PC-3 (cell line): ENCODE results near the gene CCDC158. TPM values are rescaled to one million over a fixed set of nuclear protein-coding genes. Genes with fewer than 3 reads are reported as not detected.

Experiments
- ATAC-seq: fragments of 200-7000 bp; cut with Tn5 transposase; 2 replicates; pipeline ENCODE4 v1.9.1; 2020; ENCODE audit warnings: mild to moderate bottlenecking, moderate library complexity
- BruUV-seq: library from RNA; stranded (reverse); fragments of 400-500 nt; replicated peaks from 2 replicates; lab custom pipeline; 2021; lab: Mats Ljungman, UMichigan
- CTCF ChIA-PET: fragments of 300-600 bp; sonication (Branson Sonifier 250); formaldehyde crosslinking; loops from one replicate; lab custom pipeline; 2022; ENCODE audit warnings: antibody characterized with exemption; lab: Charles Lee
- POLR2A ChIA-PET: fragments of 300-600 bp; sonication (Branson Sonifier 250); formaldehyde crosslinking; loops from one replicate; lab custom pipeline; 2022; ENCODE audit warnings: antibody characterized with exemption; ENCODE audit not compliant: unreplicated experiment; lab: Charles Lee
- DNase-seq: peaks from one replicate; pipeline ENCODE4 v3.0.0-alpha.2; 2015
- H2AFZ ChIP-seq: fragments of 300-600 bp; sonication (generic); 2 replicates; pipeline ENCODE4 v1.6.0; 2016; ENCODE audit warnings: antibody characterized with exemption, low read length
- H3F3A ChIP-seq: fragments of 300-600 bp; sonication (generic); one replicate; pipeline ENCODE4 v1.6.0; 2017; ENCODE audit warnings: antibody characterized with exemption, low read length, control low read depth, mild to moderate bottlenecking; ENCODE audit not compliant: unreplicated experiment
- H3K27ac ChIP-seq: fragments of 300-600 bp; sonication (generic); 2 replicates; pipeline ENCODE4 v1.5.1; 2016; ENCODE audit warnings: mild to moderate bottlenecking, low read length
- H3K27me3 ChIP-seq: fragments of 300-600 bp; sonication (generic); 2 replicates; pipeline ENCODE4 v1.6.1; 2016; ENCODE audit warnings: low read length, mixed read lengths
- H3K36me3 ChIP-seq: fragments of 300-600 bp; sonication (generic); 2 replicates; pipeline ENCODE4 v1.6.1; 2016; ENCODE audit warnings: low read depth, mixed run types, low read length, mixed read lengths
- H3K4me1 ChIP-seq: fragments of 300-600 bp; sonication (generic); 2 replicates; pipeline ENCODE4 v1.5.1; 2016; ENCODE audit warnings: low read length; ENCODE audit not compliant: insufficient read depth
- H3K4me2 ChIP-seq: fragments of 300-600 bp; sonication (generic); 2 replicates; pipeline ENCODE4 v1.6.0; 2016; ENCODE audit warnings: low read length
- H3K4me3 ChIP-seq: fragments of 300-600 bp; sonication (generic); 2 replicates; pipeline ENCODE4 v1.5.1; 2016; ENCODE audit warnings: mild to moderate bottlenecking, low read length, mixed read lengths
- H3K79me2 ChIP-seq: fragments of 300-600 bp; sonication (generic); 2 replicates; pipeline ENCODE4 v1.6.1; 2017; ENCODE audit warnings: low read length, mixed read lengths
- H3K9ac ChIP-seq: fragments of 300-600 bp; sonication (generic); 2 replicates; pipeline ENCODE4 v1.6.0; 2016; ENCODE audit warnings: mild to moderate bottlenecking, low read length
- H3K9me2 ChIP-seq: fragments of 300-600 bp; sonication (generic); replicated peaks from 2 replicates; pipeline ENCODE4 v1.6.1; 2016; ENCODE audit warnings: mixed run types, low read length, mixed read lengths
- H3K9me3 ChIP-seq: fragments of 300-600 bp; sonication (generic); 2 replicates; pipeline ENCODE4 v1.6.1; 2016; ENCODE audit warnings: low read length, mixed read lengths
- H4K20me1 ChIP-seq: fragments of 300-600 bp; sonication (generic); 2 replicates; pipeline ENCODE4 v1.6.1; 2016; ENCODE audit warnings: low read length, mixed read lengths
- CTCF ChIP-seq: fragments of 300-600 bp; sonication (generic); conservative IDR thresholded peaks from 2 replicates; pipeline ENCODE4 v1.5.1; 2017; ENCODE audit warnings: antibody characterized with exemption, low read depth, mild to moderate bottlenecking, low read length
- EZH2 ChIP-seq: fragments of 300-600 bp; sonication (generic); IDR thresholded peaks from one replicate; pipeline ENCODE4 v1.6.1; 2017; ENCODE audit warnings: antibody characterized with exemption, mild to moderate bottlenecking, low read length; ENCODE audit not compliant: unreplicated experiment
- EZH2phosphoT487 ChIP-seq: fragments of 300-600 bp; sonication (generic); IDR thresholded peaks from 2 replicates; pipeline ENCODE4 v1.6.1; 2018; ENCODE audit warnings: mild to moderate bottlenecking, antibody characterized with exemption, low read length, borderline replicate concordance
- intact Hi-C: fragments of 100-400 bp; cut with micrococcal nuclease; formaldehyde crosslinking; loops from 2 replicates; pipeline ENCODE4 v1.9.0; 2023
- total RNA-seq: library from RNA; depleted of rRNA; stranded (reverse); fragments of >200 nt; gene quantifications from 2 replicates; pipeline ENCODE4 v1.2.3, GENCODE V29; 2014

CCDC158 gene
- total RNA-seq, 1 experiment from 2014 or later = not detected

GRCh38 chr4:76316131-76316530 is 104.8 kb downstream of the CCDC158 start:
- Histone ChIP-seq H3K9me2 (no peaks in the 10 kb centered on the region), H3K36me3 (no peaks in the 10 kb centered on the region), H3K4me3 (no peak overlapping the region), H4K20me1 (no peaks in the 10 kb centered on the region), H3K27ac (no peak overlapping the region), H3K79me2 (no peaks in the 10 kb centered on the region), H3F3A (no peaks in the 10 kb centered on the region), H3K4me2 (no peak overlapping the region), H3K9ac (no peak overlapping the region), H3K4me1 (no peaks in the 10 kb centered on the region), H3K9me3 (no peaks in the 10 kb centered on the region), H3K27me3 (no peaks in the 10 kb centered on the region), H2AFZ (no peak overlapping the region)
- CTCF ChIA-PET = no interaction called here
- ATAC-seq (no peak), DNase-seq (no peak)
- no TSS peak for BruUV-seq
- intact Hi-C loops = no loop called here
- TF ChIP-seq EZH2 (no peak), EZH2phosphoT487 (no peak), CTCF (no peak)
- POLR2A ChIA-PET = no interaction called here

GRCh38 chr4:76315267-76315918 is 105.5 kb downstream of the CCDC158 start:
- POLR2A ChIA-PET = no interaction called here
- BruUV-seq = no TSS peak
- no peak overlapping the region for H3K4me2 ChIP-seq
- H3K9me2 ChIP-seq = no peaks in the 10 kb centered on the region
- no peak for ATAC-seq
- no peaks in the 10 kb centered on the region for H3K36me3 ChIP-seq
- no peak for DNase-seq
- no peak overlapping the region for H3K4me3 ChIP-seq
- TF ChIP-seq EZH2phosphoT487 = no peak
- TF ChIP-seq EZH2 = no peak
- no peak for TF ChIP-seq CTCF
- intact Hi-C loops = no loop called here
- H4K20me1 ChIP-seq = no peaks in the 10 kb centered on the region
- no peak overlapping the region for H3K27ac ChIP-seq
- CTCF ChIA-PET = no interaction called here
- no peak overlapping the region for H2AFZ ChIP-seq
- no peaks in the 10 kb centered on the region for H3K27me3 ChIP-seq
- H3F3A ChIP-seq = no peaks in the 10 kb centered on the region
- H3K9me3 ChIP-seq = no peaks in the 10 kb centered on the region
- H3K79me2 ChIP-seq = no peaks in the 10 kb centered on the region
- no peaks in the 10 kb centered on the region for H3K4me1 ChIP-seq
- no peak overlapping the region for H3K9ac ChIP-seq

- no peak for DNase-seq
- Histone ChIP-seq H2AFZ (no peak overlapping the region), H3K79me2 (peaks cover 9% of the 10 kb centered on the region; the same call in 1 of the 2 replicates), H3K9me3 (no peaks in the 10 kb centered on the region), H4K20me1 (no peaks in the 10 kb centered on the region), H3K9me2 (no peaks in the 10 kb centered on the region), H3K4me1 (0 out of 2 replicates have a peak, but pooled peaks cover 2% of the 10 kb centered on the region), H3K27me3 (no peaks in the 10 kb centered on the region), H3F3A (no peaks in the 10 kb centered on the region), H3K9ac (no peak overlapping the region), H3K27ac (no peak overlapping the region), H3K4me2 (no peak overlapping the region), H3K4me3 (no peak overlapping the region), H3K36me3 (peaks cover 3% of the 10 kb centered on the region; the same call in 1 of the 2 replicates)
- CTCF ChIA-PET = no interaction called here
- BruUV-seq = no TSS peak
- intact Hi-C loops = no loop called here
- POLR2A ChIA-PET = no interaction called here
- no peak for ATAC-seq
- no peak for TF ChIP-seq CTCF
- no peak for TF ChIP-seq EZH2phosphoT487
- no peak for TF ChIP-seq EZH2
Observed at GRCh38 chr4:76313547-76313946, 107.4 kb downstream of the CCDC158 start.
